Activated CD4-positive, alpha-beta T cell treated with anti-CD3 and anti-CD28 coated beads, Interleukin-10, Interleukin-2, amounts not matched to agents 100 ng/mL and 50 ng/mL, durations not matched to agents 16 hours and 8 hours (primary cell): Measurements from ENCODE around the gene WNK2.

ENCODE experiments used
- DNase-seq: peaks from one replicate; pipeline ENCODE4 v3.0.0-alpha.2; 2020

Gene WNK2

DNA sequence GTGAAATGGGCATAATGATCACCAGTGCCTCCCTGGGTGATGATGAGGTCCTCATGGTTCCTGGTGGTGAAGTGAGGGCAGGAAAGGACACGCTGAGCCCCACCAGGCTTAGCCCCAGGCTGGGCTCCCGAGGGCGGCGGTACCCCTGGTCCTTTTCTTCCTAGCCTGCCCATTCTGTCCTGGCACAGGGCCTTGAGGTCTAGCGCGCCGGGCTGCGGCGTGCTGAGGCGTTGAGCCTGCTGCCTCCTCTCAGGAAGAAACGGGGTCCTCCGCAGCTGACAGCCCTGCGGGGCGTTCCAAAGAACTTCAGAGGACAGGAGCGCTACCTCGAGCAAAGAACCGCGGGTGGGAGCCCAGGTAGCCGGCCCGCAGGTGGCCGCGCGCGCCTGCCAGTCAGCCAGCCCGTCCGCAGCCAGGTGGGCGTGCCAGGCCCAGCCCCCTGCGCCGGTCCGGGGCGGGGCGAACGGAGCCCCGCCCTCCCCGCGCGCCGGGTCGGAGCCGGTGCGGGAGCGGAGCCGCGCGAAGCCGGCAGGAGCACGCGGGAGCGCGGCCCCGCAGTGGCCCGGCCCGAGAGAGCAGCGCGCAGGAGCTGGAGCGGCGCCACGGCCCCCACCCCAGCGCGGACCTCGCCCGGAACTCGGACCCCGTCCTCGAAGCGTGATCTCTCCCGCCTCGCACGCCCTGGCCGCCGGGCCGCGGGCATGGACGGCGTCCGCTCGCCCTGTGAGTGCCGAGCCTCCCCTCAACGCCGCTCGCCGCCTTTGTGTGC lies at the start of gene WNK2:
WNK2 (plus strand) TSS at position 477 of the 769 bp plus-strand sequence. CDS start 791 bp downstream, outside the sequence.
- DNase-seq = peak; percentile 32

GRCh38 chr9:93134740-93135444 lies 49.0 kb upstream of the WNK2 start:
- no peak for DNase-seq

DNA sequence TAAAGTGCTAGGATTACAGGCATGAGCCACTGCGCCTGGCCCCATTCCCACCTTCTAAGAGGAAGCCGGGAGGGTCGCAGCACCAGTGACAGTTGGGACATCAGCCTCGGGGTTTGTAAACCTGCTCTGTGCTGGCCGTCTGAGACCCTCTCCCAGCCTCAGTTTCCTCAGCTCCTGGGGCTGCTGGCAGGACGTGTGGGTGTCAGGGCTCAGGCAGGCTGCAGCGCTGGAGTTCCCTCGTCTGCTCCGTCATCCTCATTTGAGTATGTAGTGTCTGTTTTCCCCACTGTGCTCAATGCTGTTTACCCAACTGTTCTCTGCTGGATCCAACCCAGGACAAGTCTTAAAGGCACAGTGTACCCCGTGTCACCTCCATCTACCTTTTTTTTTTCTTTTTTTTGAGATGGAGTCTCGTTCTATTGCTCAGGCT lies 47.9 kb upstream of the WNK2 start:
- no peak for DNase-seq

DNA sequence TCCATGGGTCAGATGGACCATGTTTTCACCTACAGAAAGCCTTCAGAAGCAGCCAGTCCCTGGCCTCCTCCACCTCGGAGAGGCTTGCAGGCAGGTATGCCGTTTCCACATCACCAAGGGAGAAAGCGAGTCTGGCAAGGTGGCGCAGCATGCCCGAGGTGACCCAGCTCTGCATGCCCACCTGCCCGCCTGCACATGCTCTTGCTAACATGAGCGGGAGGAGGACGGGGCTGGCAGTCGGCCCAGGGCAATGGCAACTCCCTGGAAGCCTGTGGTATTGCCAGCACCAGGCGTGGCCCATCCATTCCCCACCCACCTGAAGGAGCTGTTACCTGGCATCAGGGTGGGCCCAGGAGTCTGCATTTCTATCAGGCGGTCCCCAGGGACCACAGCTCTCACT lies 46.6 kb upstream of the WNK2 start:
- no peak for DNase-seq

GRCh38 chr9:93138171-93138764 lies 45.7 kb upstream of the WNK2 start:
- DNase-seq = no peak

- no peak for DNase-seq
Measured at GRCh38 chr9:93139365-93140182, 44.4 kb upstream of the WNK2 start.

DNA sequence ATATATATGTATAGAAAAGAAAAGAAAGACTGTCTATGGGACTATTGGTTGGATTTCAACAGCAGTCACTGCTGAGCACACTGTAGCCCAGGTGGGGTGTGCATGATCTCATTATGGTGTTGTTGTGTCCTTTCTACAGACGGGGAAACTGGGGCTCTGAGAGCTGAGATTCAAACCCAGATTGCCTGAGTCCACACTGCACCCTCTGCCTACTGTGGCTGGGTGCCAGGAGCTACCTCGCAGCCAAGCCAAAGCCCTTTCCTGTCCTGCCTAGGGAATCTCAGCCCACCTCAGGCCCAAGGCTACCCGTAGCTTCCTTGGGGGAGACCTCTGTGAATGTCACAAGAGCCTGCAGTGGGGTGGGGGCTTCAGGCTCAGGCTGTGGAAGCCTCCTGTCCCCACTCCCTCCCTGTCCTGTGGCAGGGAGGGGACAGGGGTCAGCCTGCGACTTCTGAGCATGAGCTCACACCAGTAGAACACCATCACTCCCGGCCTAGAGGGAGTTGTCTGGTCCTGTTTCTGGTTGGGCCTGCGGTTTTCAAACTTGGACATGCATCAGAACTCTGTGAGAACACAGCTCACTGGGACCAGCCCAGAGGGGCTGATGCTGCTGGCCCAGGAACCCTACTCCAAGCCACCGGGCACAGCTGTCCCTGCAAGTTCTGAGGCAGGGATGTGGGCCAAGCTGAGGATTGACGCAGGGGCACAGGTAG lies 42.0 kb upstream of the WNK2 start:
- no peak for DNase-seq

DNA sequence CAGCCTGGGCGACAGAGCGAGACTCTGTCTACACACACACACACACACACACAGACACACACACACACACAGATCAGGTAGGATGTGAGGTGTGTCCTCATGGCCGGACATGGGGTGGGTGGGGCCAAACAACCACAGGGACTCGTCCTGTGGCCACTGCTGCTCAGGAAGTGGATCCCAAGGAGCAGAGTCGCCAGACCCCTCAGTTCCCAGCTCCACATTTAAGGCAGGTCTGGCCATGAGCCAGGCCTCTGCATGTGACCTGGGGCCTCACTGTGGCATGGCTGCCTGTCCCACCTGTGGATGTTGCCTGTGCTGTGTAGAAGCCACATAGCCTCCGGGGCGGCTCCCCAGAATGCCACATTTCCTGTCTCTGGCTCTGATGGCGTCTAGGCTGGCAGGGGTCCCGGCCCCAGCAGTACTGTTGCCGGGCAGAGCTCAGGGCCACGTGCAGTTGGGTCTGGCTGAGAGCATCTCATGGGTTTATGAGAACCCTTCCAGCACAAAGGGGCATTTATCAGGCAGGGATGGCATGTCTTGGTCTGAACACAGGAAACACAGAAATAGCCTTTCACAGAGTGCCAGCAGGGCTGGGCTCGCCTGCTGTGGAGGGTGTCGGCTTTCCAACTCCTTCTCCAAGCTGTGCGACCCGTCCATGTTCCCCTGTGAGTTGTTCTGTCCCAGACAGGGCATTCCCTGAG lies 40.0 kb upstream of the WNK2 start:
- no peak for DNase-seq

GRCh38 chr9:93146696-93147095 lies 37.2 kb upstream of the WNK2 start:
- DNase-seq = peak; percentile 51

GRCh38 chr9:93147632-93148031 lies 36.3 kb upstream of the WNK2 start:
- no peak for DNase-seq

DNA sequence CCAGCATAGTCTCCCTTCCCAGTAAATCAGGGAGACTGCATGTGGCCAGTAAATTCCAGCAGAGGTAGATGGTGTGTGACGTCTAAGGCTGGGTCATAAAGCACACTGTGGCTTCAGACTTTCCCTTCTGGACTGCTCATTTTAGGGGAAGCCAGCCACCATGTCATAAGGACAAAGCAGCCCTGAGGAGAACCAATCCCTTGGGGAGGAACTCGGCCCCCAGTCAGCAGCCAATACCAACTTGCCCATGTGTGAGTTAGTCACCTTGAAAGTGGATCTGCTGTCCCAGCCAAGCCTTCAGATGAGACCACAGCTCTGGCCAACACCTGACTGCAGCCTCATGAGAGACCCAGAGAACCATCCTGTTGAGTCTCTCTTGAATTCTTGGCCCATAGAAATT lies 35.2 kb upstream of the WNK2 start:
- DNase-seq = no peak

DNA sequence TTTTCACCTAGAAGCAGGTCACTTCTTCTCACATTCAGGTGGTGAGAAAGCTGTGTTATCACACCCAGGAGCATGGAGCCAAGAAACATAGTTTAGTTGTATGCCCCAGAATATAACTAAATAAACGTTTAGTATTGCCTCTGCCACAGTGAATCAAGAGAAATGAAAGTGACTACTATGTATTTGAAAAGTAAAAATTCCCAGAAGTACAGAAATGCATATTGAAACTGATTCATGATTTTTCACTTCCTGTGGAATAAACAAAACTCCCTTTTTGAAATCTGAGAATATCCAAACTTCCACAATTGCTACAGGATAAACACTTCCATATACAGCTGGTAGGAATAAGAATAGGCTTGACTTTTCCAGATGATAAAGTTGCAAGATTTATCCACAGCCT lies 34.6 kb upstream of the WNK2 start:
- DNase-seq = no peak

DNA sequence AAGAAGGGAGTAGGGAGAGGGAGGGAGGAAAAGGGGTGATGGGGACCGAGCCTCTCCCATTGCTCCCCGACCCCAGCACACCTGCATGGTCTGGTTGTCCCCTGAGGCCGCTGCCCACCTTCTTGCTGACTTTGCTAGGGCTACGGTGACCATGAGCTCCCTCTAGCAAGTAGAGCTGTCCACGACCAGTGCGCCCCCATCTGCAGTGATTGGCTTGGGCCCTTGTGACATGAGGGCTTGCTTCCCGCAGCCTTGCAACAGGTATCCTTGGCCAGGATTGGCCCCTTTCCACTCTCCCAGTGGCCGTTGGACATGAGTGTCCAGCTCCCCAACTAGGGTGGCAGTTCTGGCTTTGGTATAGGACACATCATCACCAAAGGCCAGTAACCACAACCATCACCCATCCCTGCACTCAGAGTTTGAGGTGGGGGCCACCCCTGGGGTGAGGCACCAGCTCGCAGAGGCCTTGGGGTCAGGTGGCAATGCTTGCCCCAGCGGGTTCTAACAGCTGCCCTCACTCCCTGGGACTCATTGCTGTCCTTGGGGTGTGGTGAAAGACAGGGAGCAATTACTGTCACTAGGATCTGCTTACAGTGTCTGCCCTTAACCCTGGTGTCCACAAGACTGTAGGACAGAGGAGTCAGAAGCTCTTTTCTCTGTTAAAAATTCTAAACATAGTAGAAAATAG lies 32.7 kb upstream of the WNK2 start:
- no peak for DNase-seq

DNA sequence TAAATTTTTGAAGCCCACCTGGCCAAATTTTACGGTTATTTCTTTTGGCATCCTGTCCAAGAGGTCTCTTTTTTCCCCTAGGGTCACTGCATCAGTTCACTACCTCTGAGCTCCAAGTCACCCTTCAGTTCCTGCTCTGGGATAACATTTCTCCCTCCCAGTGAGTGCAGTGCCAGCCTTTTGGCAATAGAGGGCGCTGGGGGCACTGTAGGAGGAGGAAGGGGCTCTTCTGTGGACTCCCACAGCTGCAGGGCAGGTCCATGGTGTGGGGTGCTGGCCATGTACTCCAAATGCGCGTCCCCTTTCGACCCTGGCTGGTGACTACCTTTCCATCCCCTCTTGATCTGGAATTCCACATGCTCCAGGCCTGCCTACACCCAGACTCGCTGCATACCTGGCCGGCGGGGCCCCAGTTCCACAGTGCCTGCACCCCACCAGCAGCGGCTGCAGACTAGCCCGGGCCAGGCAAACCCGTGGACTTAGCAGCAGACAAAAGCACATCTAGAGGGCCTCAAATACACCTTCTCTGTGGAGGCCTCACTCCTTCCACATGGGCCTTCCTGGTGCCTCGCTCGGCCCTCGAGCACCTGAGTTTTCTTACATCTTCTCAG lies 29.5 kb upstream of the WNK2 start:
- DNase-seq = peak; percentile 70

GRCh38 chr9:93155716-93156474 lies 28.0 kb upstream of the WNK2 start:
- no peak for DNase-seq

DNA sequence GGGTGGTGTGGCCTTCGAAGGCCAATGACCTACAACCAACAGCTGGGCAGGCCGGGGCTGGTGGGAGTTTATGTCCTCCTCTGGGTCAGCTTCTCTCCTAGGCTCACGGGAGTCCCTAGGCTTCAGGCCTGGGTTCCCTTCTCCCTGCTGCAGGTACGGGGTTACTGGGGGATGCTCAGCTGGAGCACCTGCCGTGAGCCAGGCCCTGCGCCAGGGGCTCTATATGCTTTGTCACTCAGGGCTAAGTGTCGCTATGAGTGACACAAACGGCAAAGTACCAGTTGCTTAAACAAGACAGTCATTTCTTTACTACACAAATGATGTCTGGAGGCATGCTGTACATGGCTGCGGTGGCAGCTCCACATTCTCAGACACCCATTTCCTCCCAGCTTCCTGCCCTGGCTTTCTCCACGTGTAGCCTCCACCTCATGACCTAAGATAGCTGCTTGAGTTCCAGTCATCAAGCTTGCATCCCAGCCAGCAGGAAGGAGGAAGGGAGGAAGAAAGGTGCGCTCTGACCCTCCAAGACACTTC lies 27.4 kb upstream of the WNK2 start:
- DNase-seq = peak; percentile 96

GRCh38 chr9:93159601-93160471 lies 24.1 kb upstream of the WNK2 start:
- DNase-seq = peak; percentile 85

- no peak for DNase-seq
Measured at GRCh38 chr9:93161786-93162562, 22.0 kb upstream of the WNK2 start.
